Measurements from ENCODE around the gene CCDC136.

Gene CCDC136

DNA sequence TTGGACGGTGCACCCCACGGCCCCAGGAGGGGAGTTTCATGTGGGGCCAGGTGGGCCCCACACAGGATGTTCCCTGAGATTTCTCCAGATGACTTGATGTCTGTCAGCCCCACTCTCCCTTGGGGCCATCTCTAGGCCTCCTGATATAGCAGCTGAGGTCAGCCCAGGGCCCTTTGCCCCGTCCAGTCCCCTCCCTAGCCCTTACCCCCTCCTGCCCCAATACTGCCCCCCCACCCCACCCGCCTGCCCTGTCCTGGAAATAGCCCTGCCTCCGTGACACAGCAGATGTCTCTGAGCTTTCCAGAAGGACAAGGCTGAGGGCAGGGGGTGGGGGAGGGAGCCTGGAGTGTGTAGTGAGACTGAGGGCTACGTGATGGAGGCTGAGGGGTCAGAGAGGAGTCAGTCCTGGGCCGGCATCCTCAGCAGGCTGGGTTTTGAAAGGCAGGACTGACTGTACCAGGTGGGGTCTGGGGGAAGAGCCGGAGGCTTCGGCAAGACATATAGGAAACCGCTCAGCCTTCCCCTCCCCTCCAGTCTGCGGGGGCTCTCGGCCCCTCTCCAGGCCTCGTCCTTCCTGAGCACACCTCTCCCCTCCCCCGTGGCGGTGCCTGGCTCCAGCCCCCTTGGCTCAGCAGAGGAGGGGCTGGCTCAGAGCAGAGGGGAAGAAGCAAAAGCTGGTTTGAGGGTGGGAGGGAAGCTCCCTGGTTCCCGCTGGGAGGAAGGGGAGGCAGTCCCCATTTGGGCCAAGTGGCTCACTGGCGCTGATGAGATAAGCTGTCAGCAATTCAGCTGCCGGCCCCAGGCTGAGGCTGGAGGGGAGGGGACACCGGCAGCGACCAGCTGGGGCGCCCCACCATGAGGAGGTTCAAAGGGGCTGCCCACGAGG lies 40.5 kb downstream of the CCDC136 start:
- no peak for DNase-seq (ENCODE audit: low read depth)

DNA sequence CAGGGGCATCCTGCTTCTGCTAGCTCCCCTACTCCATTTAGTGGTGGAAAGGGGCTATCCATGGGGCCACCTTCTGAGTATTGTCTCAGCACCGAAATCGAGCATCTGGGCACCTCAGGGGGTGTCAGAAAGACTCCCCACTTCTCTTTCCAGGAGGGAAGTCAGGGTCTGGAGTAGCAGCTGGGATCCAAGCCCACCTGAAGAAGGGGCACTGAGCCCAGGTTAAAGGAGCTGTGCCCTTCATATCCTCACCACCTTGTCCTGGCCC lies 41.0 kb downstream of the CCDC136 start:
- DNase-seq (ENCODE audit: low read depth), result no peak

DNA sequence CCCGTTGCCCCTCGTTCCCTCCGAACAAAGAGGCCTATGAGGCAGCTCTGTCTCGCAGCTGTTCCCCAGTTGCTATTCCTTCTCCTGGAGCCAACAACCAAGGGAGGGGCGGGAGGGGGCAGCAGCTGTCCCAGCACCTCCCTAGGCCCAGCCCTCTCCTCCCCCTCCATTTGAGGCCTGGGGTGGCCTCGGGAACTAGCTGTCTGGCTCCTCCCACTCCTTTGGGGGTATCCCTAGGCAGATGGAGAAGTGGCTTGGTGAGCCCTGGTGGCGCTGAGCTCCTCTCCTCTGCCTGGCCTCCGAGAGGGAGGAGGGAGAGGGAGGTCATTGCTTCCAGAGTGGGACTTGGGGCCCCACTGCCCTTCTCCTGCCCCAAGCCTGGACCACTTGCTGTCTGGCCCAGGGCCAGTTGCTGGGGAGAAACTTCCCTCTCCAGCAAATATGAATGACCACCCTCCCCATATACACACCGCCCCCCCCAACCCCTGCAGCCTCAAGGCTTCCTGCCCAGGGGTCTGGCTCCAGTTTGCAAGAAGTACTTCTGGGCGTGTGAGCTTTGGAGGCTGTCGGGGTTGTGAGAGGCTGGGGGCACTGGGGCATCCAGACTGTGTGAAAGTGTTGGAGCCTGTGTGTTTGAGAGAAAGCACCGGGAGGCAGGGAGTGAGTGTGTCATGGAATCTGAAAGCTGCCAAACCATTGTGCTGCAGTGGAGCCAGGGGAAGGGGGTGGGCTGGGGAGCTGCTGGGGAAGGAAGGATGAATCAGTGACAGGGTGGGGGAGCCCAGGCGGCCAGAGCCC lies 41.6 kb downstream of the CCDC136 start:
- no peak for DNase-seq (ENCODE audit: low read depth)

DNA sequence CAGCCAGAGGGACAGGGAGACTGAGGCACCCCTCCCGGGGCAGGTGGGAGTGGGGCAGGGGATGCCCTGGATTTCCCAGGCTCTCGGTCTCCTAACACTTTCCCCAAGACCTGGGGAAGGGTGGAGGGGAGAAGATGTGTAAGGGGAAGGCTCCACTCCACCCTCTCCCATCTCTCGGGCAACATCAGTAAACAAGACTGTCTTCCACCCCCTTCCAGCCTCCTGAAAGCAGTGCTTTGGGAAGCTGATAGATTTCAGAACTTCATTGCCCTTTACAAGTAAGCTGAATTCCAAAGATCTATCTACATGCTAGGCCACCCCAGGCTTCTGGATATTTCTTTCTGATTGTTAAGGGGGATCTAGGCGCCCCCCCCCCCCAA lies 42.2 kb downstream of the CCDC136 start:
- no peak for DNase-seq (ENCODE audit: low read depth)

DNA sequence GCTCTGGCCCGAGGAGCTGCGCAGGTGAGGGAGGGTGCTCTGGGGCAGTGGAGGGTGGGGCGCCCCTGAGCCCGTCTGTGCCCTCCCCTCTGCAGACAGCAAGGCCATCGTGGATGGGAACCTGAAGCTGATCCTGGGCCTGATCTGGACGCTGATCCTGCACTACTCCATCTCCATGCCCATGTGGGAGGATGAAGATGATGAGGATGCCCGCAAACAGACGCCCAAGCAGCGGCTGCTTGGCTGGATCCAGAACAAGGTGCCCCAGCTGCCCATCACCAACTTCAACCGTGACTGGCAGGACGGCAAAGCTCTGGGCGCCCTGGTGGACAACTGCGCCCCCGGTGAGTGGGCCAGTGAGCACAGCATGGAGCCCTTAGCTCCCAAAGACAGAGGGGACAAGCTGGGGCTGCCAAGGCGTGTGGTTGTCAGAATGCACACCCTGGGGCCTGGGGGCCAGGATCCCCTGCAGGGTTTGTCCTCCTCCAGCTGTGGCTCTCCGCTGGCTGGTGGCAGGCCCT lies 43.5 kb downstream of the CCDC136 start:
- no peak for DNase-seq (ENCODE audit: low read depth)

DNA sequence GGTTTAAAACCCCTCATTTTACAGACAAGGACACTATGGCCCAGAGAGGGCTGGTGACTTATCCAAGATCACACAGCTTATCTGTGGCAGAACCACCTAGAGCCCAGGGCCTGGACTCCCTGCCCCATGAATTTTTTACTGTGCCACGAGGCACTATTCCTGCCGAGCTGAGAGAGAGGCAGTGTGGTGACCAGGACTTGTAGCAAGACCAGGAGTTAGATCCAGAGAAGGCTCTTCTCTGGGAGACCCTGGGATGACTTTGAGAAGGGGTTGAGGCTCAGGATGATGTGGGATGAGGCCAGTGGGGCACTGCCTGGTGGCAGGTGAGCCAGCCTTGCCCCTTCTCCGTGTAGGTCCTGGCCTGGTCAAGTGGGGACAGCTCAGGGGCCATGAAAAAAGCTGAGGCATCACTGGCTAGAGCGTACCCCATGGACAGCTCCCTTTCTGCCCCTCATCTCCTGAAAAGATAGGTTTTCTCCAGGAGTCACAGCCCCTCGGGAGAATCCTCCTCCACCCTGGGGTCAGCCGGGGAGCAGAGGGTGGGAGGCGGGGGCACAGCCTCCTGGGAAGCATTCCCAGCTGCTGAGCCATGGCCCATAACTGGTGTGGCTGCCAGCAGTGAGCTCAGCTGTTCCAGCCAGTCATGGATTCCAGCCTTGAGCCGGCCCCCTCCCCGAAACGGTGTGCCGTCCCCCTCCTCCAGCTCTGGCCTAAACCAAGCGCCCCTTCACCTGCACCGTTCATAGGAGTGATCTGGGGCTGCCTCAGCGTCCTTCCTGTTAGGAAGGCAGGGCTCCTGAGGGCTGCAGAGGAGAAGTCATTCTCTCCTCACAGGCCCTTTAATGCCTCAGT lies 44.2 kb downstream of the CCDC136 start:
- DNase-seq (ENCODE audit: low read depth), result no peak

DNA sequence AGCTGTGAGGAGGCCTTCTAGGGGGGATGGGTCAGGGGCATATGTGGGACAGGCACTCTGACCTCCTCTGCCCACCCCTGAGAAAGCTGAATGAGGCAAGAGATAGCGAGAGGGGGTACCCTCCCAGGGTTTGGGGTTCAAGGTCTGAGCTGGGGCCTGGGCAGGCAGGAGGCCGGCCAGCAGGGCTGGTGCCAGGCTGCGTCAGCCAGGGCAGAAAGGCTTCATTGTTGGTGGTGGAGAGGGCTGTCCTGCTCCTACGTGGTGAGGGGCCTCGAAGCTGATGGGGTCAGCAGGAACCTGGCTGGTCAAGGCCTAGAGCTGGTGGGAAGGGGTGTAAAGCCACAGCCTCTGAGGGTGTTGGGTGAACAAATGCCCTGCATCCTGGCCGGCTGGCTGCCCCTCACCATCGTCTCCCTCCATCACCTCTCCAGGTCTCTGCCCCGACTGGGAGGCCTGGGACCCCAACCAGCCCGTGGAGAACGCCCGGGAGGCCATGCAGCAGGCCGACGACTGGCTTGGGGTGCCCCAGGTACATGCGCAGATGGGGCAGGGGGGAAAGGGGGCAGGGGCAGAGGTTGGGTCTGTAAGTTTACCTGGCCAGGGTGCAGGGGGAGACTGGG lies 45.1 kb downstream of the CCDC136 start:
- no peak for DNase-seq (ENCODE audit: low read depth)

DNA sequence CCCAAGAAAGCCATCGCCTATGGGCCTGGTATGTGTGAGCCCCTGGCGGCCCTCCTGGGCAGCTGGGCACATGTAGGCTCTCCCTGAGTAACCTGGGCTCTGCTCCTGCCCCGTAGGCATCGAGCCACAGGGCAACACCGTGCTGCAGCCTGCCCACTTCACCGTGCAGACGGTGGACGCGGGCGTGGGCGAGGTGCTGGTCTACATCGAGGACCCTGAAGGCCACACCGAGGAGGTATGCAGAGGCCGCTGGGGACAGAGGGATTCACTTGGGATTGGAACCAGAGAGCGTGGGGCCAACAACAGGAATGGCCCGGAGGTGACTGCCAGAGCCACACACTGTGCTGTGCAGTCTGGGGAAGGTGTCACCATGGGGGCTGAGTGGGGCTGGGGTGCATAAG lies 45.8 kb downstream of the CCDC136 start:
- DNase-seq (ENCODE audit: low read depth), result no peak

DNA sequence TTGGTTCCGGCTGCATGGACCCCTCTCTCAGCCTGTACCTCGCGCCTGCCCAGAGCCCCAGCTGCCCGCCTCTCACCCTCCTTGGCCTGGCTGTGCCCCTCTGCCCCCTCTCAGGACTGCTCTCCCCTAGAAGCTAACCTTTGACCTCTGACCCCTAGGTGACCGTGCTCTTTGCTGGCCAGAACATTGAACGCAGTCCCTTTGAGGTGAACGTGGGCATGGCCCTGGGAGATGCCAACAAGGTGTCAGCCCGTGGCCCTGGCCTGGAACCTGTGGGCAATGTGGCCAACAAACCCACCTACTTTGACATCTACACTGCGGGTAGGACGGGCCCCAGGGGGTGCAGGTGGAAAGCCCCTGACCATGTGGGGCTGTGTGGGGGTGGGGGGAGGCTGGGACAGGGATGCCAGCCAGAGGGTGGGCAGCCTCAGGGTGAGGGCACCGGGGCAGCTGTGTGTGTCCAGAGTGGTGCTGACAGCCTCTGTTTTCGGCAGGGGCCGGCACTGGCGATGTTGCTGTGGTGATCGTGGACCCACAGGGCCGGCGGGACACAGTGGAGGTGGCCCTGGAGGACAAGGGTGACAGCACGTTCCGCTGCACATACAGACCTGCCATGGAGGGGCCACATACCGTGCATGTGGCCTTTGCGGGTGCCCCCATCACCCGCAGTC lies 46.5 kb downstream of the CCDC136 start:
- no peak for DNase-seq (ENCODE audit: low read depth)

DNA sequence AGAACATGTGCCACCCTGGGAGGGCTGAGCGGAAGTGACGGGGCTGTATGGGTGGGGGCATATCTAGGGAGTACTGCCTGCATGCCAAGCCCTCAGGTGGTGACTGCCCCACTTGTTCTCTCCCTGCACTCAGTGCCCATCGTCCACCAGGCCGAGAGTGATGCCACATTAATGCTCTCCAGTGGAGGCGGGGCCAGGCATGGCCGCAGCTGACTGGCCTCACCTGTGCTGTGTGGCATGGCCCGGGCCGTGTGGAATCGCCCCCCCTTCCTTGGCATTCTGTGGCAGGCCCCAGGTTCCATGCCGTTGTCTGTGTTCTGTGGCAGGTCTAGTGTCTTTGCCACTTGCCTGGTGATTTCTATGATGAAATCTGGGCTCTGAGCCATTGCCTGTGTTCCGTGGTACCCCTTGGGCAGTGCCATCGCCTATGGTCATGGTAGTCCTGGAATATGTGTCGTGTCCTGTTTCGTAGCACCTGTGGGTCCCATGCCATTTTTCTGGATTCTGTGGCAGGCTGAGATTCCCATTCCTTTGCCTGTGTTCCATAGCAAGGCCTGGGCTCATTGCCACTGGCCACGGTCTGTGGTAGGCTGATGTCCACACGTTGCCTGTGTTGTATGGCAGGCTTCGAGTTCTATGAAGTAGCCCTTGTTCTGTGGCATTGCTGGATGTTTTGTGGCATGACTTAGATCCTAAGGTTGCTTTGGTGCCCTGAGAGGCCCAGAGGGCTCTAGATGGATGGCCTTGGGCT lies 47.4 kb downstream of the CCDC136 start:
- DNase-seq (ENCODE audit: low read depth), result no peak

DNA sequence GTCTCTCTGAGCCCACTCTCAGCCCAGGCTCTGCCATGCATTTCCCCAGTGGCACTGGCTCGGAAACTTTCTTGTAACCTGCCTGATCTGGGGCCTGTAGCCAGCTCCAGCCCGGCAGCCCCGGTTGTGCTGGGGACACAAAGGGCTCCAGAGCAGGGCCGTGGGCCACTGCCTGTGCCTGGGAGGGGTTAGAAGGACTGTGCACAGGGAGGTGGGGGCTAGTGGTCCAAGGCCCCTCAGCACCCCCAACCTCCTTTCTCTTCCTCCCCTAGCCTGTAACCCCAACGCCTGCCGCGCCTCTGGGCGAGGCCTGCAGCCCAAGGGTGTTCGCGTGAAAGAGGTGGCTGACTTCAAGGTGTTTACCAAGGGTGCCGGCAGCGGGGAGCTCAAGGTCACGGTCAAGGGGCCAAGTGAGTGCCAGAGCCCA lies 48.0 kb downstream of the CCDC136 start:
- DNase-seq (ENCODE audit: low read depth), result no peak

DNA sequence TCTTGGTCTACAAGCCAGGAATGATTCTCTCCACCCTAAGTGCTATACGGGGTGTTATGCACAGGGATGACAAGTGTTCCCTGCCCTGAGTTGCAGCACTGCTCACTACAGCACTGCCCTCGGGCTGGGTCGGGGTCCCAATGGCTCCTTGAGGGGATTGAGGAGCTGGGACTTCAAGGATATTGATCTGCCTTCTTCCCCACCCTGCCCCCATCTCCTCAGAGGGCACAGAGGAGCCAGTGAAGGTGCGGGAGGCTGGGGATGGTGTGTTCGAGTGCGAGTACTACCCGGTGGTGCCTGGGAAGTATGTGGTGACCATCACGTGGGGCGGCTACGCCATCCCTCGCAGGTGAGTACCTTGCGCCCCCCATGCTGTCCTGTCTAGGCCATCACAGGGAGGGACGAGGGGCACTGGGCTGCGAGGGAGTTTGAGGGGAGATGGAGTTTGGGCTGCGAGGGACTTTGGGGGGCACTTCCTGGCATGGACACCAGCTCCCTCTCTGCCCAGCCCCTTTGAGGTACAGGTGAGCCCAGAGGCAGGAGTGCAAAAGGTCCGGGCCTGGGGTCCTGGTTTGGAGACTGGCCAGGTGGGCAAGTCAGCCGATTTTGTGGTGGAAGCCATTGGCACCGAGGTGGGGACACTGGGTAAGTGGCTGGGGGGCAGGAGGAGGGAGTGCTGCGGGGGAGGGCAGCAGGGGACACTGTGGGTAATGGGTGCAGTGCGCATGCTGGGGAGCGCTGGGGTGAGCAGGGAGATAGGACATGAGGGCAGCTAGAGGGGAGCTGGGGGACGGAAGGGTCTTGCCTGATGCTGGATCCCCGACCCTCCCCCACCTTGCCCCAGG lies 48.8 kb downstream of the CCDC136 start:
- DNase-seq (ENCODE audit: low read depth), result no peak

DNA sequence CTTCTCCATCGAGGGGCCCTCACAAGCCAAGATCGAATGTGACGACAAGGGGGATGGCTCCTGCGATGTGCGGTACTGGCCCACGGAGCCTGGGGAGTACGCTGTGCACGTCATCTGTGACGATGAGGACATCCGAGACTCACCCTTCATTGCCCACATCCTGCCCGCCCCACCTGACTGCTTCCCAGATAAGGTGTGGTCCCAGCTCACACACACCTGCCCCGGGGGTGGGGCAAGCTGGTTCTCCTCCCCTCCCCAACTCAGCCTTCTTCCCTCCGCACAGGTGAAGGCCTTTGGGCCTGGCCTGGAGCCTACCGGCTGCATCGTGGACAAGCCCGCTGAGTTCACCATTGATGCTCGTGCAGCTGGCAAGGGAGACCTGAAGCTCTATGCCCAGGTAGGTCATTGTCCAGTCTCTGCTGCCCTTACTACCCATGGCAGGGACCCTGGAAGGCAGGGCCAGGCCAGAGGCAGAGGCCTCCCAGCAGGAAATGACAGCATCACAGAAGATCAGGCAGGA lies 49.5 kb downstream of the CCDC136 start:
- DNase-seq (ENCODE audit: low read depth), result no peak

DNA sequence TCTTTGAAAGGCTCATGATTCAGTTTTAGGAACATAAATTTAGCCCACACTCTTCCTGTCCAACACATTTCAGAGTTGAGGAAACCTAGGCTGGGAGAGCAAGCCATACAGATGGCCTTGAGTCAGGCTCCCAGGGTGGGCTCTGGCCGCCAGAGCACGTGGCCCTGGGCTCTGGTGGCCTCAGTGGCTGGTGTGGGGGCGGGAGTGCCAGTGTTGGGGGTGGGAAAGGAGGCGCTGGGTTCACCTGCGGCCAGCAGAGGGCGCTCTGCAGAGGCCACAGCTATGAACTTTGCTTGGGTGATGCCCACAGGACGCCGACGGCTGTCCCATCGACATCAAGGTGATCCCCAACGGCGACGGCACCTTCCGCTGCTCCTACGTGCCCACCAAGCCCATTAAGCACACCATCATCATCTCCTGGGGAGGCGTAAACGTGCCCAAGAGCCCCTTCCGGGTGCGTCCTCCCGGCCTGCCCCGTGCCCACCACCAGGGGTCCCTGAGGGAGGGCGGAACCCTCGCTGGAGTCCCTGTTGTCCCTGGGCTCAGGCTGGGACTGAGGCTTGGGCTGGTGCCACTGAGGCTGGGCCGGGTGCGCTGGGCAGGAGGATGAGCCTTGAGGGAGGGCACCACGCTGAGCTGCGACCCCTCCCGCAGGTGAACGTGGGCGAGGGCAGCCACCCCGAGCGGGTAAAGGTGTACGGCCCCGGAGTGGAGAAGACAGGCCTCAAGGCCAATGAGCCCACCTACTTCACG lies 50.3 kb downstream of the CCDC136 start:
- peak; percentile 39 for DNase-seq (ENCODE audit: low read depth)

DNA sequence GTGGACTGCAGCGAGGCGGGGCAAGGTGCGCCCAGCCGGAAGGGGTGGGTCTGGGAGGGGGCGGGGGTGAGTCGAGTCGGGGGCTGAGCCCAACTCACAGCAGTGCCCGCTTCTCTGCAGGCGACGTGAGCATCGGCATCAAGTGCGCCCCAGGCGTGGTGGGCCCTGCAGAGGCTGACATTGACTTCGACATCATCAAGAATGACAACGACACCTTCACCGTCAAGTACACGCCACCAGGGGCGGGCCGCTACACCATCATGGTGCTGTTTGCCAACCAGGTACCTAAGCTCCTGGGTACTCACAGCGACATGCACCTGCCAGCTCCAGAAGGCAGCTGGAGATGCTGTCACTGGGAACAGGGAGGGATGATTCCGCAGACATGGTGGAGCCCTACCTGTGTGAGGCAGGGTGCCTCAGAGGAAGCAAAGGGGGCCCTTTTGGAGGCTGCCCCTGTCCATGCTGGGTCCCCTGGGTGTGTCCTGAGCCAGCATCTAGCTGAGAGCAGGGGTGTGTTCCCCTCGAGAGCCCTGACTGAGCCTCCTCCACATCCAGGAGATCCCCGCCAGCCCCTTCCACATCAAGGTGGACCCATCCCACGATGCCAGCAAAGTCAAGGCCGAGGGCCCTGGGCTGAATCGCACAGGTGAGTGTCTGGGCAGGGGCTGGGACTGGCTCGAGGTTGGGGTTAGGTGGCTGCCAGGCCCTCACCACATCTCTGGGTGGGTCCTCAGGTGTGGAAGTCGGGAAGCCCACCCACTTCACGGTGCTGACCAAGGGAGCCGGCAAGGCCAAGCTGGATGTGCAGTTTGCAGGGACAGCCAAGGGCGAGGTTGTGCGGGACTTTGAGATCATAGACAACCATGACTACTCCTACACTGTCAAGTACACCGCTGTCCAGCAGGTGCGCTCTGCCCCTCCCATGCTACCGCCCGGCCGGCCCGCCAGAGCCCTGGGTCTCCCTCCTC lies 51.2 kb downstream of the CCDC136 start:
- DNase-seq (ENCODE audit: low read depth), result no peak

DNA sequence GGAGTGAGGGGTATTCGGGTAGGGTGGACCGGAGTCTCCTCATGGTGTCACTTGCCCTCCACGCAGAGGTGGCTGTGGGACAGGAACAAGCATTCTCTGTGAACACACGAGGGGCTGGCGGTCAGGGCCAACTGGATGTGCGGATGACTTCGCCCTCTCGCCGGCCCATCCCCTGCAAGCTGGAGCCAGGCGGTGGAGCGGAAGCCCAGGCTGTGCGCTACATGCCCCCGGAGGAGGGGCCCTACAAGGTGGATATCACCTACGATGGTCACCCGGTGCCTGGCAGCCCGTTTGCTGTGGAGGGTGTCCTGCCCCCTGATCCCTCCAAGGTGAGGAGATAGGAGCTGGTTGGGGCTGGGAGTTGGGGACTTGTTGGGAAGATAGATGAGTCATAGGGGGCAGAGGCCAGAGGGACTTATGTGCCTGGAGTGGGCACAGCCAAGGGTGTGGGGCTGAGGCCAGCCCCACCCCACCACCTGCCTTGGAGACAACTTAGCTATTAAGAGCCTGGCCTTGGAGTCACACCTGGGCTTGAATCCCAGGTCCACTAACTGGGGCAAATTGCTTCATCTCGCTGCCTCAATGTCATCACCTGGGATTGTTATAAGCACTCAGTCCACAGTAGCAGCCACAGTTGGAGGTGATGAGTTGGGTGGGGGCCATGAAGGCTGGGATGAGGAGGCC lies 52.3 kb downstream of the CCDC136 start:
- DNase-seq (ENCODE audit: low read depth), result no peak

DNA sequence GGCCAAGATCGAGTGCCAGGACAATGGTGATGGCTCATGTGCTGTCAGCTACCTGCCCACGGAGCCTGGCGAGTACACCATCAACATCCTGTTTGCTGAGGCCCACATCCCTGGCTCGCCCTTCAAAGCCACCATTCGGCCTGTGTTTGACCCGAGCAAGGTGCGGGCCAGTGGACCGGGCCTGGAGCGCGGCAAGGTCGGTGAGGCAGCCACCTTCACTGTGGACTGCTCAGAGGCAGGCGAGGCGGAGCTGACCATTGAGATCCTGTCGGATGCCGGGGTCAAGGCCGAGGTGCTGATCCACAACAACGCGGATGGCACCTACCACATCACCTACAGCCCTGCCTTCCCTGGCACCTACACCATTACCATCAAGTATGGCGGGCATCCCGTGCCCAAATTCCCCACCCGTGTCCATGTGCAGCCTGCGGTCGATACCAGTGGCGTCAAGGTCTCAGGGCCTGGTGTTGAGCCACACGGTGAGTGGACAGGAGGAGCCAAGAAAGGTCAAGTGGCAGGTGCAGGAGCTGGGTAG lies 53.1 kb downstream of the CCDC136 start:
- no peak for DNase-seq (ENCODE audit: low read depth)
